HUES64 (cell line): ENCODE data around the gene ARHGEF5.
"Not testable (repeated sequence)": the region's sequence is repeated elsewhere in the genome, so short reads cannot be mapped to it uniquely, and the experiment has no call there.

Experiments
- H3K27ac ChIP-seq: 2 replicates; pipeline ENCODE4 v1.7.0; 2013; ENCODE audit warnings: low read depth, low read length, inconsistent platforms
- H3K27me3 ChIP-seq: 2 replicates; pipeline ENCODE4 v1.6.1; 2013; ENCODE audit warnings: mild to moderate bottlenecking, low read length; ENCODE audit not compliant: insufficient read depth
- H3K36me3 ChIP-seq: 2 replicates; pipeline ENCODE4 v1.6.1; 2013; ENCODE audit warnings: mild to moderate bottlenecking, low read length; ENCODE audit not compliant: insufficient read depth
- H3K4me1 ChIP-seq: 2 replicates; pipeline ENCODE4 v1.6.1; 2013; ENCODE audit warnings: mild to moderate bottlenecking, low read length, moderate library complexity; ENCODE audit not compliant: insufficient read depth
- H3K4me3 ChIP-seq: 2 replicates; pipeline ENCODE4 v1.5.1; 2013; ENCODE audit warnings: mild to moderate bottlenecking, low read length, moderate library complexity
- H3K9ac ChIP-seq: 2 replicates; pipeline ENCODE4 v1.6.1; 2013; ENCODE audit warnings: mild to moderate bottlenecking, low read depth, low read length
- H3K9me3 ChIP-seq: 2 replicates; pipeline ENCODE4 v1.6.1; 2013; ENCODE audit warnings: low read depth, low read length; ENCODE audit not compliant: insufficient read depth
- WGBS: fragments of 150-250, 120-280 bp; methylation state at CpG from one replicate; pipeline ENCODE4 v1.1.7; 2013; ENCODE audit warnings: missing lambda C conversion rate; 5-methylcytosine and 5-hydroxymethylcytosine counted together

Gene ARHGEF5

GRCh38 chr7:144403102-144403501 lies 47.9 kb downstream of the ARHGEF5 start:
- 95% methylated on average over 11 of the region's 11 CpGs for WGBS

DNA sequence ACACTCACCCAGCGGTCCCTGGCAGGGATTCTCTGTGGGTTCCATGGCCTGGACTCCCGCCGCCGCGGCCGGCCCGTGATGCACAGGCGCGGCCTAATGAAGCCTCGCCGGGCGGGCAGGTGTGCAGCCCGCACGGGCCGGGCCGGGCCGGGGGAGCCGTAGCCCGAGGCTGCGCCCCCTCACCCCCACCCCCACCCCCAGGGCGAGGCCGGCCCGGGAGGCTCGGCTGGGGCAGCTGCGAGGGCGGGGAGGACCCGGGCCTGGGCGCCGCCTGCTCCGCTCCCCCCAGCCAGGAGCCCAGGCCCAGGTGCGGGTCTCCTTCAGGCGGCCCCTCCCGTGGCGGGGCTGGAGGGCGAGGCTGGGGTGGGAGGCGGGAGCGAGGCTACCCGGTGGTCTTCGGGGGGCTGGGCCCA lies 48.5 kb downstream of the ARHGEF5 start, which contains the start of gene NOBOX:
Gene NOBOX (minus strand): TSS at position 45 of the 413 bp plus-strand sequence.
- H3K4me3 ChIP-seq: no peak within 1 kb of the TSS
- H3K27ac ChIP-seq: no peak within 1 kb of the TSS
- no peaks in the 10 kb centered on the region for H3K9me3 ChIP-seq
- H3K27me3 ChIP-seq: no peaks in the 10 kb centered on the region
- H3K36me3 ChIP-seq: no peaks in the 10 kb centered on the region
- H3K9ac ChIP-seq: no peak within 1 kb of the TSS
- WGBS: 95% methylated on average over 39 of the region's 39 CpGs
- H3K4me1 ChIP-seq: no peaks in the 10 kb centered on the region; the same call in 1 of the 2 replicates

More at GRCh38 chr7:144403102-144403501, 47.9 kb downstream of the ARHGEF5 start:
- Histone ChIP-seq H3K9ac (no peak overlapping the region), H3K4me1 (no peaks in the 10 kb centered on the region; the same call in 1 of the 2 replicates), H3K36me3 (no peaks in the 10 kb centered on the region), H3K27me3 (no peaks in the 10 kb centered on the region), H3K4me3 (no peak overlapping the region), H3K9me3 (no peaks in the 10 kb centered on the region), H3K27ac (no peak overlapping the region)

DNA sequence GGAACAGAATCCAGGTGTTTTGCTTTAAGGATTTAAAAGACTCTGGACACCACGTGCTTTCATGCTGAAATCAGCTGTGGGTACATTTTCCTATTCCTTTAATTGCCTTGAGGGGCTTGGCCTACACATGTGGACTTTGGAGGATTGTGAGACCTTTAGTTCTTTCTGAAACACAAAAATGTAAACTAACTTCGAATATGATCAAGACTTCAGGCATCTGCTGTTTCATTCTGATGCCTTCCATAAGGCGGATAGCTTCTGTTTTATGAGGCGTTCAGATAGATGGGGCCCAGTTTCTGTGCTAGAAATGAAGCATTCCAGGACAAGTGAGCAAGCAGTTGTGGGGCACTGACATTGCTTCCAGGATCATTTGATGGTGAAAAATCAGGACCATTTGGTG lies 49.7 kb downstream of the ARHGEF5 start:
- Histone ChIP-seq H3K4me3 (no peak overlapping the region), H3K36me3 (no peaks in the 10 kb centered on the region), H3K27me3 (no peaks in the 10 kb centered on the region), H3K9me3 (no peaks in the 10 kb centered on the region), H3K4me1 (no peaks in the 10 kb centered on the region; the same call in 1 of the 2 replicates), H3K27ac (no peak overlapping the region), H3K9ac (no peak overlapping the region)
- 94% methylated on average over 4 of the region's 4 CpGs for WGBS

DNA sequence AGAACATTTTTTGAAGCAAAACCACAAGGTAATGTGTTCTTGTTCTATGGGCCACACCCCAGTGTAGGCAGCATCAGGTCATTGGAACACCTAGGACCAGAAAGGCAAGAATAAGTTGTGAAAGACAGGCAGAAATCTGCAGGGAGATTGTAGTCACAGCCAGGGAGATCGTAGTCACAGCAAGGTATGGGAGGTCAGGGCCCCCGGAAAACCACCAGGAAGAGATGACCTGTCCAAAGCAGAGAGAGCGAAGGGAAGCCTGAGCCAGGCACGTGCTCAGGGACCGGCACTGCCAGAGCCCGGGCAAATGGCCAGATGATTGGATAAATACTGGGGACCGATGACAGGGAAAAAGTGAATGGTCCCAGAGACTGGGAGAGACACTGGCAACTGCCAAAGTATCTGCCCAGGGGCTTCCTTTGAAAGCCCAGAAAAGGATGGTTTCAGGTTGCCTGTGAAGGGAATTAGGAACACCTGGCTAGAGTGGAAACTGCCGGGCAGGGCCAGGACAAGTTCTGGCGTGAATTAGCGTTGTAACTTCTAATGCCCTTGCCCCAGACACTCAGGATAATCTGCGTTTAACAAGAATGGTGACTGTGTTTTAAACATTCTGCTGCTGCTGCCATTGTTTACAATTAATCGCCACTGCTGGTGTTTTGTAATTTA lies 52.2 kb downstream of the ARHGEF5 start:
- Histone ChIP-seq H3K27me3 (no peaks in the 10 kb centered on the region), H3K4me3 (no peak overlapping the region), H3K36me3 (no peaks in the 10 kb centered on the region), H3K9me3 (no peaks in the 10 kb centered on the region), H3K4me1 (no peaks in the 10 kb centered on the region; the same call in 1 of the 2 replicates), H3K27ac (no peak overlapping the region), H3K9ac (no peak overlapping the region)
- WGBS: 87% methylated on average over 12 of the region's 12 CpGs

DNA sequence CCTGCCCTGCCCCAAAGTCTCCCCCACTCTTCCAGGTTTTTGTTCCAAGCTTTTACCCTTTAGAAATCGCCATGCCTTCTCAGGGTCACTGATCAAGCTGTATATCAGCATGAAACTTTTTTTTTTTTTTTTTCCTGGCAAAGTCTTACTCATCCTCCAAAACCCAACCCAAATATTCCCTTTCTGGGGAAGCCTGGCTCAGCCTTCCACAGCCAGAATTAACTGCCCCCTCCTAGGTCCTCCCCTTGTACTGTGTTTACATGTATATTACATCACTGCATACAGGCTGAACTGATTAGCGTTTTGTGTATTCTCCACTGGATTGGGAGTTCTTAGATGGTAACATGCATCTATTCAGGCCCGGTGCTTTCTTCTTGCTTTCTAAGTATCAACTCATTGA lies 52.9 kb downstream of the ARHGEF5 start:
- no peaks in the 10 kb centered on the region for H3K9me3 ChIP-seq
- H3K4me1 ChIP-seq: no peaks in the 10 kb centered on the region; the same call in 1 of the 2 replicates
- no peak overlapping the region for H3K9ac ChIP-seq
- no peak overlapping the region for H3K4me3 ChIP-seq
- H3K27ac ChIP-seq: no peak overlapping the region
- 92% methylated on average over 3 of the region's 3 CpGs for WGBS
- no peaks in the 10 kb centered on the region for H3K36me3 ChIP-seq
- no peaks in the 10 kb centered on the region for H3K27me3 ChIP-seq

DNA sequence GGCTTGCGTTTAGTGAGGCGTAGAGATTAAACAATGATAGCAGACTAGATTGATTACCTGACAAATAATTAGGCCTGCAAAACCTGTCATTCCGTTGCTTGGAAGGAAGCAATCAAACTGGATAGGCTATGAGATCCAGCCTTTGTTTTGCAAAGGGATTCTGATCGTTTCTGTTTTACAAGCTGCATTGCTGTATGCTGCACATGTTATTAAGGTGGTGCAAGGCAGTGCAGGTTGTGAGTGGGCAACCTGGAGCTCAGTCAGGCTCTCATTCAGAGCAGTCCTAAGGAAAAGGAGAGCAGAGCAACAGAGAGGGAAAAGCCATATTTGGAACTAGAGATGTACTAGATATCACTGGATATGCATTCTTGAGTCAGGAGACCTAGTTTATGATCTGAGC lies 55.2 kb downstream of the ARHGEF5 start:
- Histone ChIP-seq H3K27ac (no peak overlapping the region), H3K4me1 (no peaks in the 10 kb centered on the region; the same call in 1 of the 2 replicates), H3K4me3 (no peak overlapping the region), H3K36me3 (no peaks in the 10 kb centered on the region), H3K9me3 (no peaks in the 10 kb centered on the region), H3K9ac (no peak overlapping the region), H3K27me3 (no peaks in the 10 kb centered on the region)
- 90% methylated on average over 4 of the region's 4 CpGs for WGBS

DNA sequence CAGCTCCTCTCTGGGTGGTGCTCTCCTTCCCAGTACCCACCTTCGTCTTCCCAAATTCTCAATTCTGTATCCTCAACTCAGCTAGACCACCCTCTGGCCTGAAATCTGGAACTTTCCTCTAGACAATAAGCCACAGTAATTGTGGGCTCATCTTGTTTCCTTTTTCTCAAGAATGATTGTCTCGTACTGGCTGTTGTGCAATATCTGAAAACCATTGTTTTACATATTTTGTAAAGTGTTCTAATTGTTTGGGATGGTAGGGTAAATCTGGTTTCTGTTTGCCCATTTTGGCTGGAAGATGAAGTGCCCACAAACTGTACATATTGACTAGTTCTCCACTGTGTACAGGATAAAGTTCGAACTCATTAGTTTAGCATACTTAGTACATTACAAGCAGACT lies 59.6 kb downstream of the ARHGEF5 start:
- Histone ChIP-seq H3K27me3 (no peaks in the 10 kb centered on the region), H3K4me3 (no peak overlapping the region), H3K36me3 (no peaks in the 10 kb centered on the region), H3K4me1 (no peaks in the 10 kb centered on the region), H3K9ac (no peak overlapping the region), H3K9me3 (0 out of 2 replicates have a peak, but pooled peaks cover 2% of the 10 kb centered on the region), H3K27ac (no peak overlapping the region)
- WGBS: 60% methylated on average over 3 of the region's 3 CpGs

DNA sequence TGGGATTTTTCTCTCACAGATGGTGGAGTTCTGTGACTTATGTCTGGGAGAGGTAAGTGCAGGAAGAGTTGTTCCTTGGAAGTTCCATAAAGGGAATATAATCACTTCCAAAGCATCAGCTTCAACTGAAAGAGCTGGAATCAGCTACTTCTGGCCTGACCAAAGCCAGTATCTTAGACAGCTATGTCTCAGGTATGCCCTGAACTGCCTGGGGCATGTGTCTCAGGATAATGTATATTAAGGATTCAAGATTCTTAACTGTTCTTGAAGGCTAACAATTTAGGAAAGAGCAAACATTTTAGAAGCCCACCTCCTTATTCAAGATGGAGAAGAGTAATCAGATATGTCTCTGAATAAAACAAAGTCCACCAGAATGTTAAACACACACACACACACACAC lies 60.7 kb downstream of the ARHGEF5 start:
- Histone ChIP-seq H3K27me3 (no peaks in the 10 kb centered on the region), H3K9me3 (0 out of 2 replicates have a peak, but pooled peaks cover 2% of the 10 kb centered on the region), H3K4me1 (no peaks in the 10 kb centered on the region), H3K36me3 (no peaks in the 10 kb centered on the region), H3K27ac (no peak overlapping the region), H3K9ac (no peak overlapping the region), H3K4me3 (no peak overlapping the region)

DNA sequence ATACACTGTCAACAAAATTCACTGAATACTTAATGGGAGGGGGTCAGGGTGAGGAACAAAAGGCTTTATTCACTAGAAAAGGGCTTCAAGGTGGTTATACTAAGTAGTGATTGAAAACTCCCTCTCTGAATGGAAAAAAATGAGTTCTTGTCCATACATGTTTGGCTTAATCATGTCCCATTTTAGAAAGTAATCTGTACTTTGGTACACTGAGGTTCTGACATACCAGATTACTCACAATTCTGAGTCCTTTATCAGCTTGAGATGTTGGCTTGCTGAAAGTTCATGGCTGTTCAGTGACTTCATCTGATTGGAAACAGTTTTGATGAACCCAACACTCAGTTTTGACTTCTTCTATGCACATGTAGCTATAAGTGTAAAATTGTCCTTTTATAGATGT lies 61.1 kb downstream of the ARHGEF5 start:
- Histone ChIP-seq H3K4me1 (no peaks in the 10 kb centered on the region), H3K9me3 (0 out of 2 replicates have a peak, but pooled peaks cover 2% of the 10 kb centered on the region)

GRCh38 chr7:144418931-144419330 lies 63.7 kb downstream of the ARHGEF5 start:
- H3K36me3 ChIP-seq, H3K27ac ChIP-seq, H3K9ac ChIP-seq, H3K9me3 ChIP-seq, H3K4me1 ChIP-seq, H3K27me3 ChIP-seq, H3K4me3 ChIP-seq: not testable (repeated sequence)
- 94% methylated on average over 4 of the region's 4 CpGs for WGBS

More for the DNA sequence above, 61.1 kb downstream of the ARHGEF5 start:
- no peak overlapping the region for H3K27ac ChIP-seq
- H3K27me3 ChIP-seq: no peaks in the 10 kb centered on the region
- no peaks in the 10 kb centered on the region for H3K36me3 ChIP-seq
- no peak overlapping the region for H3K9ac ChIP-seq
- H3K4me3 ChIP-seq: no peak overlapping the region

- H3K4me1 ChIP-seq, H3K27ac ChIP-seq, H3K36me3 ChIP-seq, H3K27me3 ChIP-seq, H3K4me3 ChIP-seq, H3K9ac ChIP-seq: not testable (repeated sequence)
- H3K9me3 ChIP-seq: peaks cover 37% of the 10 kb centered on the region
- 60% methylated on average over 2 of the region's 2 CpGs for WGBS
Measured at GRCh38 chr7:144427539-144427938, 72.3 kb downstream of the ARHGEF5 start.

DNA sequence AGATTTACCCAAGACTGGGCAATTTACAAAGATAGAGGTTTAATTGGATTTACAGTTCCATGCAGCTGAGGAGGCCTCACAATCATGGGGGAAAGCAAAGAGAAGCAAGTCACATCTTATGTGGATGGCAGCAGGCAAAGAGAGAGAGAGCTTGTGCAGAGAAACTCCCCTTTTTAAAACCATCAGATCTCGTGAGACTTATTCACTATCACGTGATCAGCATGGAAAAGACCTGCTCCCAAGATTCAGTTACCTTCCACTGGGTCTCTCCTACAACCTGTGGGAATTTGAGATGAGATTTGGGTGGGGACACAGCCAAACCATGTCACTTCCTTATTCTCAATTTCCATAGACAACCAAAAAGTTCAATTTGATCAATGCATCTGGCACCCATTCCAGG lies 73.2 kb downstream of the ARHGEF5 start:
- Histone ChIP-seq H3K36me3 (no peaks in the 10 kb centered on the region), H3K9me3 (peaks cover 37% of the 10 kb centered on the region), H3K27ac (no peak overlapping the region), H3K9ac (no peak overlapping the region), H3K27me3 (no peaks in the 10 kb centered on the region), H3K4me1 (no peaks in the 10 kb centered on the region), H3K4me3 (no peak overlapping the region)
- WGBS: 89% methylated on average over 2 of the region's 2 CpGs
